ENCODE data around the gene GNAI1.

- no peak for TF ChIP-seq POLR2A (IDR thresholded peaks at IDR 0.05)
- TF ChIP-seq CTCF (IDR thresholded peaks at IDR 0.05), result no peak
These were observed 126.0 kb downstream of the GNAI1 start for GRCh38 chr7:80260606-80261005.
